CD4-positive, CD25-positive, alpha-beta regulatory T cell (primary cell): Measurements from ENCODE around the gene PTER. TPM values are rescaled to one million over a fixed set of nuclear protein-coding genes. Genes with fewer than 3 reads are reported as not detected.

Experiments used
- ATAC-seq, 2 donors: fragments of 150-1000 bp; cut with Tn5 transposase; one replicate each; pipeline ENCODE4 v1.10.0; 2021; ENCODE audit warnings: low read depth in 2 of 2, moderate number of reproducible peaks in 2 of 2, moderate library complexity in 1 of 2
- DNase-seq, 3 donors: peaks; one replicate each; pipeline versions ENCODE4 v3.0.0 to v3.0.0-alpha.2; 2012 to 2022; ENCODE audit warnings: mixed read lengths in 1 of 3
- H3K27ac ChIP-seq: one replicate; pipeline ENCODE4 v1.7.0; 2013; ENCODE audit warnings: mild to moderate bottlenecking, low read length; ENCODE audit not compliant: insufficient read depth, poor library complexity, severe bottlenecking
- H3K27me3 ChIP-seq: one replicate; pipeline ENCODE4 v1.7.0; 2013; ENCODE audit warnings: low read length; ENCODE audit not compliant: control insufficient read depth, insufficient read depth
- H3K36me3 ChIP-seq: one replicate; pipeline ENCODE4 v1.7.0; 2013; ENCODE audit warnings: mild to moderate bottlenecking, low read length, moderate library complexity; ENCODE audit not compliant: control insufficient read depth, insufficient read depth
- H3K4me1 ChIP-seq: 2 replicates; pipeline ENCODE4 v1.7.0; 2013; ENCODE audit warnings: mild to moderate bottlenecking, low read length; ENCODE audit not compliant: insufficient read depth, control insufficient read depth, poor library complexity, severe bottlenecking
- H3K4me3 ChIP-seq: one replicate; pipeline ENCODE4 v1.7.0; 2013; ENCODE audit warnings: low read depth, mild to moderate bottlenecking, low read length, moderate library complexity
- H3K9me3 ChIP-seq, 2 experiments: 1 replicate in 1 of 2; 2 replicates in 1 of 2; pipeline ENCODE4 v1.7.0; 2013; ENCODE audit warnings: low read length in 2 of 2, mild to moderate bottlenecking in 1 of 2, moderate library complexity in 1 of 2; ENCODE audit not compliant: control insufficient read depth in 2 of 2
- H3K27ac Mint-ChIP-seq, 3 donors: one replicate each; pipeline ENCODE4 v1.8.0; 2020 to 2022; ENCODE audit warnings: mild to moderate bottlenecking in 3 of 3, mixed read lengths in 3 of 3, moderate library complexity in 2 of 3
- H3K27me3 Mint-ChIP-seq: one replicate; pipeline ENCODE4 v1.8.0; 2022; ENCODE audit warnings: mild to moderate bottlenecking, mixed read lengths
- H3K36me3 Mint-ChIP-seq: one replicate; pipeline ENCODE4 v1.8.0; 2020; ENCODE audit warnings: mixed read lengths
- H3K4me1 Mint-ChIP-seq, 4 donors: one replicate each; pipeline ENCODE4 v1.8.0; 2020 to 2022; ENCODE audit warnings: mixed read lengths in 4 of 4, mild to moderate bottlenecking in 1 of 4
- H3K4me3 Mint-ChIP-seq, 4 donors: one replicate each; pipeline ENCODE4 v1.8.0; 2020 to 2022; ENCODE audit warnings: mild to moderate bottlenecking in 4 of 4, mixed read lengths in 4 of 4, moderate library complexity in 3 of 4
- H3K9me3 Mint-ChIP-seq, 7 donors: one replicate each; pipeline ENCODE4 v1.8.0; 2020 to 2022; ENCODE audit warnings: mixed read lengths in 7 of 7, mild to moderate bottlenecking in 3 of 7, moderate library complexity in 2 of 7
- polyA plus RNA-seq, 4 donors: library from polyadenylated mRNA; unstranded; fragments of 300-500 nt; fragmentation: Illumina TruSeq; gene quantifications; one replicate each; pipeline ENCODE4 v1.2.3, GENCODE V29; 2021
- total RNA-seq: library from RNA; stranded (reverse); gene quantifications from one replicate; pipeline ENCODE4 v1.2.3, GENCODE V29; 2022

Gene PTER
- total and polyA plus RNA-seq, 5 donors from 2014 or later: 17.8 to 38.4 (median 26.2) TPM

DNA sequence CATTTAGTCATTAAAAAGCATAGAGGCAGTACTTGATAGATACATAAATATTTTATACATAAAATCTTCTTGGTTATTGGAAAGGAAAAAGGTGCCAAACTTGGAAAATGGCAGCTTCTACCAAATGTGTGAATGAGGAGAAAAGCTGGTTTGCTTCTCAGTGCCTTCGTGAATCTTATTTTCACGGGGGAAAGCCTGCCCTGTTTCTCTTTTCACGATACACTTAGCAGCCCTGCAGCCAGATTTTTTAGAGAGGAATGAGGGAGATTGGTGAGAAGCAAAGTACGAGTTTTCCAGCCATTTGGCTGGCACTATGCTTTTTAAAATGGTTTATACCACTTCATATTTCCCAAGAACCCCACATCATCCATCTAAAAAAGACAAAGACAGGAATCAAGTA, 107.8 kb downstream of the PTER start:
- no peaks in the 10 kb centered on the region for H3K36me3 Mint-ChIP-seq
- H3K4me3 ChIP-seq: no peak overlapping the region
- no peak for ATAC-seq
- no peak for DNase-seq
- no peak overlapping the region for H3K4me3 Mint-ChIP-seq
- no peaks in the 10 kb centered on the region for H3K9me3 ChIP-seq
- H3K4me1 ChIP-seq: no peaks in the 10 kb centered on the region
- peaks cover 0 to 4% (median 0%) of the 10 kb centered on the region in 4 donors for H3K4me1 Mint-ChIP-seq
- no peaks in the 10 kb centered on the region for H3K36me3 ChIP-seq
- no peaks in the 10 kb centered on the region for H3K27me3 ChIP-seq
- H3K27me3 Mint-ChIP-seq: peaks cover 23% of the 10 kb centered on the region
- H3K27ac ChIP-seq: no peak overlapping the region
- H3K27ac Mint-ChIP-seq: no peak overlapping the region
- H3K9me3 Mint-ChIP-seq: peaks cover 0 to 2% (median 0%) of the 10 kb centered on the region in 7 donors

DNA sequence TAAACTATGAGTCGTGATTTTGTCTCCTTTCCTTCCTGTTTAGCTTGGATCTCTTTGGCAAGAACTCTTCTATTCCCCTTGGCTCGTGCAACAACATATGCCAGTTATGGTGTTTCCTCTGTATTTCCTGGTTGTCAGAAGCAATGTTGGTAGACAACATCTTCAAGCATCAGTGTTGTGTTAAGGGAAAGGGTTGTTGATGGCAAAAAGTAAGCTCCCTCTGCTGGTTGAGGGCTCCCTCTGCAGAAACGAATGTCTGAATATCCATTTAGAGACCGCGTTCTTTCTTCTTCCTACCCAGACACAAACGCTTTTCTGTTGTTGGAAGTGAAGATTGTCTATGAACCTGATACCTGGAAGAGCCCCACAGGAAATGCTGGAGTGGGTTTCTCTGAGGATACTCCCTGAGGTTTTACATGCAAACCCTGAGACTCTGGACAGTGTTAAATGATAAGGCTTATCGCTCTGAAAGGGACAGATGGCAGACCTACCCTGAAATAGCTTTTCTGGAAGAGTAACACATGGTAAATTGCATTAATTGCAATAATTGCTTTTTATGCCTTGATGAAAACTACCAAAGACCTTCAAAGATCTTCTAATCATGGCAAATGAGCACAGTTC, 108.4 kb downstream of the PTER start:
- no peaks in the 10 kb centered on the region for H3K9me3 ChIP-seq
- Mint-ChIP-seq H3K27me3 (peaks cover 19% of the 10 kb centered on the region), H3K27ac (no peak overlapping the region), H3K36me3 (no peaks in the 10 kb centered on the region), H3K4me3 (no peak overlapping the region), H3K4me1 (peaks cover 0 to 4% (median 0%) of the 10 kb centered on the region in 4 donors), H3K9me3 (peaks cover 0 to 2% (median 0%) of the 10 kb centered on the region in 7 donors)
- no peaks in the 10 kb centered on the region for H3K4me1 ChIP-seq
- no peaks in the 10 kb centered on the region for H3K27me3 ChIP-seq
- no peak overlapping the region for H3K27ac ChIP-seq
- peak in 2 of 3 donors; percentile 16 to 47 for DNase-seq
- no peak for ATAC-seq
- no peak overlapping the region for H3K4me3 ChIP-seq
- no peaks in the 10 kb centered on the region for H3K36me3 ChIP-seq

DNA sequence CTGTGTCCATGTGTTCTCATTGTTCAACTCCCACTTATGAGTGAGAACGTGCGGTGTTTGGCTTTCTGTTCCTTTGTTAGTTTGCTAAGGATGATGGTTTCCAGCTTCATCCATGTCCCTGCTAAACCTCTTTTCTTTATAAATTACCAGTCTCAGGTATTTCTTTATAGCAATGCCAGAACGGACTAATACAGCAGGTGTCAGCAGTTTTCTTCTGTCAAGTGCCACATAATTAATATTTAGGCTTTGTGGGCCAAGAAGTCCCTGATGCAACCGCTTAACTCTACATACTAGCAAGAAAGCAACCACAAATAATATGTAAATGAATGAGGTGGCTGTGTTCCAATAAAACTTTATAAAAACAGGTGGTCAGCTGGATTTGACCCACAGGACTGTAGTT, 111.2 kb downstream of the PTER start:
- ATAC-seq (no peak), DNase-seq (no peak)
- Mint-ChIP-seq H3K9me3 (peaks cover 0 to 2% (median 0%) of the 10 kb centered on the region in 7 donors), H3K27me3 (peaks cover 11% of the 10 kb centered on the region), H3K27ac (peak overlapping the region in 1 of 3 donors; percentile 9), H3K4me3 (no peak overlapping the region), H3K4me1 (peaks cover 0 to 4% (median 0%) of the 10 kb centered on the region in 4 donors), H3K36me3 (no peaks in the 10 kb centered on the region)
- no peak overlapping the region for H3K4me3 ChIP-seq
- no peaks in the 10 kb centered on the region for H3K9me3 ChIP-seq
- no peaks in the 10 kb centered on the region for H3K27me3 ChIP-seq
- H3K4me1 ChIP-seq: no peaks in the 10 kb centered on the region
- H3K36me3 ChIP-seq: no peaks in the 10 kb centered on the region
- H3K27ac ChIP-seq: no peak overlapping the region

DNA sequence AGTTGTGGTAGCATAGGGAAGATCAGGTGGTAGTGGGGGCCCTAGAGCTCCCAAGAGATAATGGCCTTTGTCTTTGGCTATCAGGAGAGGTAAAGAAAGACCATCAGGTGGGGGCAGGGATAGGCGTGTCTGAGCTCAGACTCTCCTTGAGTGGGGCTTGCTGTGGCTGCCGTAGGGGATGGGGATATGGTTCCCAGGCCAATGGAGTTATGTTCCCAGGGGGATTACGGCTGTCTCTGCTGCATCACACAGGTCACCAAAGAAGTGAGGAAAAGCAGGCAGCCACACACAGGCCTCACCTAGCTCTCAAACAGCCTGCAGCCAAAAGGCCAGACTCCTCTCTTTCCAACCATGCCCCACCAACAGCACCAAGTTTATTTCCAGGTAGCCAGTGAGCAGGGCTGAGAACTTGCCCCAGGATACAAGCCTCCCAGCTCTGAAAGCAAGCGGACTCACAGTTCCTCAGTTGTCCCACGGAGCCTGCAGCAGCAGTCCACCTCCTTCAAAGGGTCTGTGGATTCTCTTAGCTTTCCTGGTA, 122.5 kb downstream of the PTER start:
- H3K36me3 Mint-ChIP-seq: no peaks in the 10 kb centered on the region
- peaks cover 0 to 6% (median 0%) of the 10 kb centered on the region in 7 donors for H3K9me3 Mint-ChIP-seq
- Histone ChIP-seq H3K36me3 (no peaks in the 10 kb centered on the region), H3K4me3 (no peak overlapping the region), H3K4me1 (no peaks in the 10 kb centered on the region), H3K9me3 (no peaks in the 10 kb centered on the region), H3K27ac (no peak overlapping the region), H3K27me3 (peaks cover 3% of the 10 kb centered on the region)
- DNase-seq: no peak
- peaks cover 35% of the 10 kb centered on the region for H3K27me3 Mint-ChIP-seq
- no peak for ATAC-seq
- no peak overlapping the region for H3K4me3 Mint-ChIP-seq
- H3K27ac Mint-ChIP-seq: no peak overlapping the region
- H3K4me1 Mint-ChIP-seq: no peaks in the 10 kb centered on the region

DNA sequence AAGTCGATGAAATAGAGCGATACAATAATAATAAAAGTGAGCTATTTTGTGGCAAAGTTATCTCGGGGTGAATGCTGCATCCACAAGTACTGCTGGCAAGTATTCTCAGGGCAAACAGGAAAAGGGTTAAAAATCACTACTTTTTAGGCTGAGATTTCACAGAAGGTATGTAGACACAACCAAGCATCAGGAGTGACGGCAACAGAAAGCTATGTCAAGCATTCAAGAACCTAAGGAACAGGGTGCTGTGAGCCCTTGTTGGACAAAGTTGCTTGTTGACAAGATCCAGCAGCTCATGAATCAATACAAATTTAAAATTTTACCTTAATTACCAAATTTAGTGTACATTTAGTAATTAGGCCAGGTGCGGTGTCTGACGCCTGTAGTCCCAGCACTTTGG, 126.1 kb downstream of the PTER start:
- no peaks in the 10 kb centered on the region for H3K27me3 ChIP-seq
- no peaks in the 10 kb centered on the region for H3K9me3 ChIP-seq
- Mint-ChIP-seq H3K27ac (no peak overlapping the region), H3K9me3 (peaks cover 0 to 4% (median 0%) of the 10 kb centered on the region in 7 donors), H3K4me3 (no peak overlapping the region), H3K4me1 (no peaks in the 10 kb centered on the region), H3K36me3 (no peaks in the 10 kb centered on the region), H3K27me3 (peaks cover 21% of the 10 kb centered on the region)
- DNase-seq (no peak), ATAC-seq (no peak)
- no peaks in the 10 kb centered on the region for H3K36me3 ChIP-seq
- no peak overlapping the region for H3K27ac ChIP-seq
- H3K4me1 ChIP-seq: no peaks in the 10 kb centered on the region
- H3K4me3 ChIP-seq: no peak overlapping the region

Other genes with a start within 250 kb of the PTER start
- gene C1QL3, start 84.9 kb downstream of the PTER start, total RNA-seq: not detected
- gene C1QL3, start 84.9 kb downstream of the PTER start, polyA plus RNA-seq: under 1 TPM; 0.23 to 0.92 (median 0.31) TPM